ENCODE results near the gene HSFX4.

GRCh38 chrX:149903889-149904748 is 25.3 kb upstream of the HSFX4 start:
- TF ChIP-seq CTCF (IDR thresholded peaks at IDR 0.05) (peak; percentile 27), EZH2 (IDR thresholded peaks at IDR 0.05) (no peak)
